ENCODE results near the gene SLC2A9.

- TF ChIP-seq ZNF70 (CRISPR knock-in tag; IDR thresholded peaks at IDR 0.05): no peak
- TF ChIP-seq BACH2 (CRISPR knock-in tag; IDR thresholded peaks at IDR 0.05; ENCODE audit: borderline replicate concordance): no peak
- TF ChIP-seq RARB (CRISPR knock-in tag; IDR thresholded peaks at IDR 0.05): no peak
- TF ChIP-seq ZNF8 (CRISPR knock-in tag; IDR thresholded peaks at IDR 0.05): no peak
- no peak for TF ChIP-seq TOX (CRISPR knock-in tag; IDR thresholded peaks at IDR 0.05; ENCODE audit: borderline replicate concordance)
- no peak for TF ChIP-seq CREB5 (CRISPR knock-in tag; IDR thresholded peaks at IDR 0.05; ENCODE audit: low read depth)
- no peak for TF ChIP-seq CSDC2 (CRISPR knock-in tag; IDR thresholded peaks at IDR 0.05)
- no peak for TF ChIP-seq PATZ1 (CRISPR knock-in tag; IDR thresholded peaks at IDR 0.05; ENCODE audit: borderline replicate concordance)
- no peak for TF ChIP-seq TSHZ2 (CRISPR knock-in tag; IDR thresholded peaks at IDR 0.05)
- no peak for TF ChIP-seq GLIS3 (CRISPR knock-in tag; IDR thresholded peaks at IDR 0.05)
- no peak for TF ChIP-seq POU6F1 (CRISPR knock-in tag; IDR thresholded peaks at IDR 0.05; ENCODE audit: borderline replicate concordance, low read depth)
- no peak for TF ChIP-seq ZC3H10 (CRISPR knock-in tag; IDR thresholded peaks at IDR 0.05)
- TF ChIP-seq SNAI2 (CRISPR knock-in tag; IDR thresholded peaks at IDR 0.05): no peak
- no peak for TF ChIP-seq ZFP30 (CRISPR knock-in tag; IDR thresholded peaks at IDR 0.05)
Measured at GRCh38 chr4:9963328-9963727, 58.0 kb downstream of the SLC2A9 start.
